Upper lobe of left lung (tissue), 6 donors: ENCODE results near the gene NEK4. TPM values are rescaled to one million over a fixed set of nuclear protein-coding genes. Genes with fewer than 3 reads are reported as not detected.

ENCODE experiments used
- ATAC-seq, 2 donors: fragments of 200-7000 bp; cut with Tn5 transposase; one replicate each; pipeline ENCODE4 v1.9.1; 2022; ENCODE audit warnings: mild to moderate bottlenecking in 2 of 2, moderate library complexity in 2 of 2; ENCODE audit not compliant: low FRiP score in 2 of 2
- DNase-seq, 2 donors: peaks; one replicate each; pipeline ENCODE4 v3.0.0-alpha.2; 2019 to 2020
- H3K27ac ChIP-seq, 4 donors: fragments of 200-600 bp; sonication (generic); one replicate each; pipeline ENCODE4 v1.5.1; 2016 to 2019
- H3K27me3 ChIP-seq, 4 donors: fragments of 200-600 bp; sonication (generic); one replicate each; pipeline ENCODE4 v1.5.1; 2017 to 2019
- H3K36me3 ChIP-seq, 4 donors: fragments of 200-600 bp; sonication (generic); one replicate each; pipeline ENCODE4 v1.5.1; 2016 to 2019
- H3K4me1 ChIP-seq, 4 donors: fragments of 200-600 bp; sonication (generic); one replicate each; pipeline ENCODE4 v1.5.1; 2018 to 2019
- H3K4me3 ChIP-seq, 4 donors: fragments of 200-600 bp; sonication (generic); one replicate each; pipeline ENCODE4 v1.5.1; 2017 to 2019; ENCODE audit warnings: mild to moderate bottlenecking in 2 of 4, moderate library complexity in 1 of 4
- H3K9me3 ChIP-seq, 4 donors: fragments of 200-600 bp; sonication (generic); one replicate each; pipeline ENCODE4 v1.5.1; 2018 to 2019
- EP300 ChIP-seq, 4 donors: sonication (generic); formaldehyde crosslinking; IDR thresholded peaks; one replicate each; pipeline ENCODE4 v1.5.1; 2017; ENCODE audit warnings: antibody characterized with exemption in 4 of 4, control low read depth in 2 of 4
- POLR2A ChIP-seq, 4 donors: fragments of 450-650 bp; IDR thresholded peaks; one replicate each; pipeline ENCODE4 v1.5.1; 2016 to 2017; ENCODE audit warnings: antibody characterized with exemption in 4 of 4, mild to moderate bottlenecking in 2 of 4
- POLR2AphosphoS5 ChIP-seq, 2 donors: sonication (generic); formaldehyde crosslinking; IDR thresholded peaks; one replicate each; pipeline ENCODE4 v1.5.1; 2017; ENCODE audit warnings: antibody characterized with exemption in 2 of 2
- WGBS, 2 donors: methylation state at CpG; one replicate each; pipeline ENCODE4 v1.1.5; 2017 to 2018; 5-methylcytosine and 5-hydroxymethylcytosine counted together
- small RNA-seq, 4 donors: library from RNA; depleted of rRNA; stranded (forward); fragments of <200 nt; gene quantifications; one replicate each; pipeline ENCODE3, GENCODE V24; 2016
- total RNA-seq, 6 donors: library from RNA; depleted of rRNA in 4 of 6; stranded (reverse); fragments of >200 nt in 4 of 6; gene quantifications; one replicate each; pipeline versions ENCODE4 v1.1.0 to v1.2.1, GENCODE V29; 2016 to 2021
- TF ChIP-seq, protein P1 (sequence below), 6 experiments: fragments of 450-650 bp in 4 of 6; fragments of 200-600 bp in 2 of 6; sonication (generic) in 2 of 6; IDR thresholded peaks; one replicate each; pipeline ENCODE4 v1.5.1; 2016 to 2019; ENCODE audit warnings: antibody characterized with exemption in 6 of 6
- donor health status: DM: no; HTN: no; CAD: no; lungs with moderate emphysema.
- donor health status: DM: no; HTN: yes; CAD: no; lungs with severe emphysema.

NEK4 gene
- total RNA-seq, 6 donors from 2014 or later: 17.8 to 28.6 (median 24.2) TPM

DNA sequence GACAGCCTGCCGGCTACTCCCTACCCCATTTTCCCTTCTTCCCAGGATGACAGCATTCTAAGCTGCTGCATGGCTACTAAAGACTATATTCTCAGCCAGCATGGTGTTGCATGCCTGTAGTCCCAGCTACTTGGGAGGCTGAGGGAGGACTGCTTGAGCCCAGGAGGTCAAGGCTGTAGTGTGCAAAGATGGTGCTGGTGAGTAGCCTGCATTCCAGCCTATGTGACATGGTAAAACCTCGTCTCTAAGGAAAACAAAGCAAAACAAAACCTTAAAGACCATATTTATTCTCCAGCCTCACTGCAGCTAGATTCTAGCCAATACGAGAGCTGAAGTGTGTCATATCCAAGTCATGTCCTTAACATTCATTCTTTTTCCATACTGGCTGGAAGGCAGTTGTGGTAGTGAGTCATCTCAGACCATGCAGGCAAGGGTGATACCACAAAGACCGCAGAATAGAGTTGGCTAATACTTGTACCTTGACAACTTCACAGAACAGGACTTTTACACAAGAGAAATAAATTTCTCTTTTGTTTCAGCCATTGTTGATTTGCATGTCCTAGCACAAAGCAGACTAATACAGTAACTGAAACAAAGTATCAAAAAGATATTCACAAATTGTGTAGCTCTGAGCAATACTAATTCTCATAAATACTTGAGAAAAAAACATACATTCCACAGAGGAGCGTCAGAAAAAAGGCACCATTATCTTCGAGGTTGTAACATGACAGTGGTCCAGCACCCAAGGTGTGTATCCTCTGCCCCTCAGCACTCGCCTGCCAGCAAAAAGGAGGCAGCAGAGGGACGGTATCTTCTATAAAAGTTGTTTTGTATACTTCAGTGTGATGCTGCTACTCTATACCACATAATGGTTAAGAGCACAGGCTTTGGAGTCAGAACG lies 99.9 kb downstream of the NEK4 start:
- Histone ChIP-seq H3K4me1 (peaks cover 12 to 22% (median 16%) of the 10 kb centered on the region in 4 donors), H3K4me3 (no peak overlapping the region), H3K27me3 (no peaks in the 10 kb centered on the region), H3K36me3 (peaks cover 19 to 86% (median 47%) of the 10 kb centered on the region in 4 donors), H3K9me3 (no peaks in the 10 kb centered on the region), H3K27ac (peak overlapping the region; percentile 16 to 71 (median 24))
- DNase-seq: peak in 1 of 2 donors; percentile 39
- peak; percentile 86 to 96 for ATAC-seq
- 68 to 70% methylated on average over 9 of the region's 9 CpGs for WGBS, 2 donors
- TF ChIP-seq, protein P1, sequence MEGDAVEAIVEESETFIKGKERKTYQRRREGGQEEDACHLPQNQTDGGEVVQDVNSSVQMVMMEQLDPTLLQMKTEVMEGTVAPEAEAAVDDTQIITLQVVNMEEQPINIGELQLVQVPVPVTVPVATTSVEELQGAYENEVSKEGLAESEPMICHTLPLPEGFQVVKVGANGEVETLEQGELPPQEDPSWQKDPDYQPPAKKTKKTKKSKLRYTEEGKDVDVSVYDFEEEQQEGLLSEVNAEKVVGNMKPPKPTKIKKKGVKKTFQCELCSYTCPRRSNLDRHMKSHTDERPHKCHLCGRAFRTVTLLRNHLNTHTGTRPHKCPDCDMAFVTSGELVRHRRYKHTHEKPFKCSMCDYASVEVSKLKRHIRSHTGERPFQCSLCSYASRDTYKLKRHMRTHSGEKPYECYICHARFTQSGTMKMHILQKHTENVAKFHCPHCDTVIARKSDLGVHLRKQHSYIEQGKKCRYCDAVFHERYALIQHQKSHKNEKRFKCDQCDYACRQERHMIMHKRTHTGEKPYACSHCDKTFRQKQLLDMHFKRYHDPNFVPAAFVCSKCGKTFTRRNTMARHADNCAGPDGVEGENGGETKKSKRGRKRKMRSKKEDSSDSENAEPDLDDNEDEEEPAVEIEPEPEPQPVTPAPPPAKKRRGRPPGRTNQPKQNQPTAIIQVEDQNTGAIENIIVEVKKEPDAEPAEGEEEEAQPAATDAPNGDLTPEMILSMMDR (IDR thresholded peaks at IDR 0.05): no peak
- peak in 1 of 2 donors; percentile 65 for TF ChIP-seq POLR2AphosphoS5 (IDR thresholded peaks at IDR 0.05)

DNA sequence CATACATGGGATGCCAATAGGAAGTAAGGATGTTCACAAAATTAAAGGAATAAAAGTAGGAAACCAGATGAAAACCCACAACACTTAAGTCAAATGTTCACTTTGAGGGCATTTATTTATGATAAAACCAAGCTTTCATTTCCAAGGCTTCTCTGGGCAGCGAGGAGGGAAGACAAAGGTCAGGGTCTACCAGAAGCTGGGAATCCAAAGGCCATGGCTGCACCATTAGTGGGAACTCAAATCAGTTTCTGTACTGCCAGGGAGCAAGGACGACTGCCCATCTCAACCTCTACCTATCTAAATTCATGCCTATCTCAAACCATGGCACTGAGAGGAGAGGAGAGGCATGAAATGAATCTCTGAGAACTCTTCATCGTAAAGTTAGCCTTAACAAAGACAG lies 107.6 kb downstream of the NEK4 start:
- ATAC-seq (no peak), DNase-seq (no peak)
- H3K36me3 ChIP-seq: peaks cover 21 to 93% (median 67%) of the 10 kb centered on the region in 4 donors
- TF ChIP-seq POLR2AphosphoS5 (IDR thresholded peaks at IDR 0.05): no peak
- TF ChIP-seq, protein P1 (IDR thresholded peaks at IDR 0.05): no peak
- no peak for TF ChIP-seq EP300 (IDR thresholded peaks at IDR 0.05)
- TF ChIP-seq POLR2A (IDR thresholded peaks at IDR 0.05): no peak
- H3K27ac ChIP-seq: no peak overlapping the region
- no peaks in the 10 kb centered on the region for H3K4me1 ChIP-seq
- H3K4me3 ChIP-seq: no peak overlapping the region
- WGBS, 2 donors: 83 to 94% methylated on average over 3 of the region's 3 CpGs
- no peaks in the 10 kb centered on the region for H3K27me3 ChIP-seq
- H3K9me3 ChIP-seq: no peaks in the 10 kb centered on the region

DNA sequence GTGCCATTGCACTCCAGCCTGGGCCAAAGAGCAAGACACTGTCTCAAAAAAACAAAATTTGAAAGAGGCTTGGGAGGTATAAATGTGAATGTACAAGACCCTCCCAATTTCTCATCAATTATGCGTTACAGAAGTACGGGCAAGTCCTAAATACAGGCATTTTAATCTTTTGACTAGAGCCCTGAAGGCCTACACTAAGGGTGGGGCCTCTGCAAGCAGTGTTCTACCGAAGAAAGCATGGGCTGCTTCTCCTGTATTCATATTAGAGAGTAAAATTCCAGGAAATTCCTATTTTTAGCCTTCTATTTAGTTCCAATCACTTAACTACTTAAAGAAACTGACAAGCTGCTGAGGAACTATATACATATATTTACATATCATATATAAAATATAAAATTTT lies 110.7 kb downstream of the NEK4 start:
- no peak for TF ChIP-seq EP300 (IDR thresholded peaks at IDR 0.05)
- TF ChIP-seq, protein P1 (IDR thresholded peaks at IDR 0.05): no peak
- no peak for TF ChIP-seq POLR2A (IDR thresholded peaks at IDR 0.05)
- TF ChIP-seq POLR2AphosphoS5 (IDR thresholded peaks at IDR 0.05): no peak
- H3K27ac ChIP-seq: no peak overlapping the region
- no peaks in the 10 kb centered on the region for H3K4me1 ChIP-seq
- no peak overlapping the region for H3K4me3 ChIP-seq
- no peak for ATAC-seq
- WGBS, 2 donors: 90 to 96% methylated on average over 3 of the region's 3 CpGs
- no peaks in the 10 kb centered on the region for H3K27me3 ChIP-seq
- DNase-seq: no peak
- H3K9me3 ChIP-seq: no peaks in the 10 kb centered on the region
- peaks cover 26 to 93% (median 73%) of the 10 kb centered on the region in 4 donors for H3K36me3 ChIP-seq

Small RNA genes lying within 50 kb of the gene (small RNA-seq; reads per million reads assigned to genes)
- 0 reads per million in 4 donors for gene AC006254.2
- gene RF00569: 4,718 to 8,104 (median 6,381) reads per million in 4 donors
- 0 reads per million in 4 donors for gene RF01183
- 0 to 0.11 (median 0) reads per million in 4 donors for gene SNORD19
- 0 reads per million in 4 donors for gene SNORD19B
- 2,076 to 2,620 (median 2,371) reads per million in 4 donors for gene SNORD69

Other genes with a start within 250 kb of the NEK4 start
- gene NT5DC2, start 237.1 kb downstream of the NEK4 start, total RNA-seq: 100 to 1,000 TPM in 1 of 6 donors, 10 to 100 TPM in 5; 27.3 to 113 (median 46.2) TPM
- gene UQCC5, start 234.3 kb downstream of the NEK4 start, total RNA-seq: 10 to 100 TPM in 2 of 6 donors, 1 to 10 TPM in 4; 2.0 to 43.0 (median 3.0) TPM
- gene PBRM1, start 85.0 kb downstream of the NEK4 start, total RNA-seq: 100 to 1,000 TPM in 1 of 6 donors, 10 to 100 TPM in 5; 60.9 to 151 (median 81.6) TPM
- gene GNL3, start 84.9 kb downstream of the NEK4 start, total RNA-seq: 10 to 100 TPM; 12.0 to 93.3 (median 44.1) TPM
- gene GLT8D1, start 65.1 kb downstream of the NEK4 start, total RNA-seq: 10 to 100 TPM; 29.3 to 70.2 (median 38.6) TPM
- gene SPCS1, start 64.8 kb downstream of the NEK4 start, total RNA-seq: 10 to 100 TPM; 13.6 to 92.4 (median 77.6) TPM
- under 1 TPM in 2 of 6 donors, not detected in 4; 0.40 to 0.54 TPM for gene ITIH1, start 6.7 kb upstream of the NEK4 start, total RNA-seq
- 10 to 100 TPM in 2 of 6 donors, 1 to 10 TPM in 4; 2.1 to 13.5 (median 7.0) TPM for gene ITIH3, start 23.9 kb upstream of the NEK4 start, total RNA-seq
- gene ITIH4, start 59.7 kb upstream of the NEK4 start, total RNA-seq: 100 to 1,000 TPM in 1 of 6 donors, 10 to 100 TPM in 4, 1 to 10 TPM in 1; 9.9 to 102 (median 21.8) TPM
- 10 to 100 TPM in 2 of 6 donors, 1 to 10 TPM in 4; 1.2 to 62.9 (median 6.5) TPM for gene MUSTN1, start 64.1 kb upstream of the NEK4 start, total RNA-seq
- 10 to 100 TPM; 39.7 to 87.0 (median 44.9) TPM for gene STIMATE, start 126.6 kb upstream of the NEK4 start, total RNA-seq